Measurements from ENCODE around the gene BTBD6.

DNA sequence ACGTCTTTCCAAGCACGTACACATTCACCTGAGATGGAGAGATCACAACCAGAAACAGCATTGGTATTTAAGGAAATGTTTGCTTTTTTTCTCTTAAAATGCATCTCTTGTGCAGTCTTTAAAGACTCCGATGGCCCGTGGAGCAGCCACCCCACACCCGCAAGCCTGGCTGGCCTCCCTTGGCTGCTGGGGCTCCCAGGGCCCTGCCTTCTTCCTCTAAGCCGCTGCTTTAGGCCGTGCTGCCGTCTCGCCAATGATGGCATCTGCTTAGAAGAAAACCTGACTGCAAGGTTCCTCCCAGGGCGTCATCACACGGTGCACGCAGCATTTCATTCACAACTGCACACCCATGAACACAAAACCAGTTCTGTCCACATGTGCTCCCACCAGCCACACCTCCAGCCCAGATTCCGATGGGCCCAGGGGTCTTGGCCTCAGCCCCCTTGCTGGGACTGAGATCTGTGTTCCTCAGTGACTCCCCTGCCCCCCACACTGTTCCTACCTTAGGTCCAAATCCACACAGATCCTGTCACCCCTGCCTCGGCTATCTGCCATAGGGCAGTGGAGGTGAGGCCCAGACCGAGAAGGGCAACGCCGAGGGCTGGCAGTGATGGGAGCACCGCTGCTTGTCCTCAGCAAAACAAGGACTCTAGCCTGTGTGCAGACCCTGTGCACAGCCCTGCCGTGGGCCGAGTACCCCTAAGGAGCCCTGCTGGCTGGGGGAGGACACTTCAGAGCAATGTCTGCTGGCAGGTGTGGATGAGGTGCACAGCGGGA, 4.4 kb downstream of the BTBD6 start:
- no peak for TF ChIP-seq CTCF (IDR thresholded peaks at IDR 0.05)
- no peak for TF ChIP-seq ZFX (IDR thresholded peaks at IDR 0.05; ENCODE audit: borderline replicate concordance)
